Stomach (tissue), 4 donors: ENCODE results near the gene SMAD1.

Experiments used
- EP300 ChIP-seq: sonication (generic); formaldehyde crosslinking; IDR thresholded peaks from one replicate; pipeline ENCODE4 v1.6.1; 2017; ENCODE audit warnings: antibody characterized with exemption
- POLR2A ChIP-seq, 4 donors: fragments of 450-650 bp; IDR thresholded peaks; one replicate each; pipeline ENCODE4 v1.6.1; 2016; ENCODE audit warnings: antibody characterized with exemption in 4 of 4, control low read depth in 2 of 4, mild to moderate bottlenecking in 1 of 4, moderate library complexity in 1 of 4
- POLR2AphosphoS5 ChIP-seq, 3 donors: sonication (generic); formaldehyde crosslinking; IDR thresholded peaks; one replicate each; pipeline ENCODE4 v1.6.1; 2016; ENCODE audit warnings: antibody characterized with exemption in 3 of 3
- TF ChIP-seq, protein P1 (sequence below), 7 experiments: fragments of 450-650 bp in 4 of 7; fragments of 200-600 bp in 3 of 7; sonication (generic) in 3 of 7; IDR thresholded peaks; one replicate each; pipeline ENCODE4 v1.5.1; 2016 to 2019; ENCODE audit warnings: antibody characterized with exemption in 7 of 7, control low read depth in 2 of 7, mild to moderate bottlenecking in 1 of 7

DNA sequence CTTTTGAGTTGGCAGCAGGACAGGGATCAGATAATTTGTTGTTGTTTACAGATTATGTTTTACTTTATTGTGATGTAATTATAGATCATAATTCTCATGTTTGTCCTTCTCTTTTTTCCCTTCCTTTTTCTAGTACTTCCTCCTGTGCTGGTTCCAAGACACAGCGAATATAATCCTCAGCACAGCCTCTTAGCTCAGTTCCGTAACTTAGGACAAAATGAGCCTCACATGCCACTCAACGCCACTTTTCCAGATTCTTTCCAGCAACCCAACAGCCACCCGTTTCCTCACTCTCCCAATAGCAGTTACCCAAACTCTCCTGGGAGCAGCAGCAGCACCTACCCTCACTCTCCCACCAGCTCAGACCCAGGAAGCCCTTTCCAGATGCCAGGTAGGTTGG, 58.0 kb downstream of the SMAD1 start:
- TF ChIP-seq, protein P1, sequence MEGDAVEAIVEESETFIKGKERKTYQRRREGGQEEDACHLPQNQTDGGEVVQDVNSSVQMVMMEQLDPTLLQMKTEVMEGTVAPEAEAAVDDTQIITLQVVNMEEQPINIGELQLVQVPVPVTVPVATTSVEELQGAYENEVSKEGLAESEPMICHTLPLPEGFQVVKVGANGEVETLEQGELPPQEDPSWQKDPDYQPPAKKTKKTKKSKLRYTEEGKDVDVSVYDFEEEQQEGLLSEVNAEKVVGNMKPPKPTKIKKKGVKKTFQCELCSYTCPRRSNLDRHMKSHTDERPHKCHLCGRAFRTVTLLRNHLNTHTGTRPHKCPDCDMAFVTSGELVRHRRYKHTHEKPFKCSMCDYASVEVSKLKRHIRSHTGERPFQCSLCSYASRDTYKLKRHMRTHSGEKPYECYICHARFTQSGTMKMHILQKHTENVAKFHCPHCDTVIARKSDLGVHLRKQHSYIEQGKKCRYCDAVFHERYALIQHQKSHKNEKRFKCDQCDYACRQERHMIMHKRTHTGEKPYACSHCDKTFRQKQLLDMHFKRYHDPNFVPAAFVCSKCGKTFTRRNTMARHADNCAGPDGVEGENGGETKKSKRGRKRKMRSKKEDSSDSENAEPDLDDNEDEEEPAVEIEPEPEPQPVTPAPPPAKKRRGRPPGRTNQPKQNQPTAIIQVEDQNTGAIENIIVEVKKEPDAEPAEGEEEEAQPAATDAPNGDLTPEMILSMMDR (IDR thresholded peaks at IDR 0.05), result no peak
- TF ChIP-seq POLR2A (IDR thresholded peaks at IDR 0.05) (no peak), POLR2AphosphoS5 (IDR thresholded peaks at IDR 0.05) (no peak), EP300 (no peak)
